OCI-LY7 (cell line): ENCODE measurements around the gene FSHR.

Experiments used
- CTCF ChIP-seq: fragments of 200-600 bp; sonication (generic); conservative IDR thresholded peaks from 2 replicates; pipeline ENCODE4 v1.5.1; 2014; ENCODE audit warnings: mild to moderate bottlenecking, antibody characterized with exemption, low read length, moderate library complexity, mixed read lengths
- EZH2phosphoT487 ChIP-seq: fragments of 200-600 bp; sonication (generic); IDR thresholded peaks from 2 replicates; pipeline ENCODE4 v1.6.1; 2018; ENCODE audit warnings: low read depth, borderline replicate concordance, mild to moderate bottlenecking, mixed run types, antibody characterized with exemption, low read length, moderate library complexity, mixed read lengths

GRCh38 chr2:48927355-48927754 is 227.0 kb downstream of the FSHR start:
- TF ChIP-seq CTCF = no peak
- no peak for TF ChIP-seq EZH2phosphoT487
